Thymus (tissue), 11 donors: ENCODE data around the gene SPINT2. TPM values are rescaled to one million over a fixed set of nuclear protein-coding genes. Genes with fewer than 3 reads are reported as not detected.

Experiments used
- DNase-seq, 9 donors: peaks; one replicate each; pipeline ENCODE4 v3.0.0-alpha.2; 2013; ENCODE audit warnings: low spot score in 9 of 9, low read depth in 6 of 9, missing footprints in 1 of 9
- H3K27ac ChIP-seq, 2 donors: one replicate each; pipeline ENCODE4 v1.5.1; 2013; ENCODE audit warnings: control low read depth in 1 of 2, low read depth in 1 of 2, low read length in 1 of 2, mild to moderate bottlenecking in 1 of 2, moderate library complexity in 1 of 2
- H3K27me3 ChIP-seq, 2 donors: one replicate each; pipeline ENCODE4 v1.5.1; 2013; ENCODE audit warnings: low read length in 1 of 2; ENCODE audit not compliant: control insufficient read depth in 2 of 2, insufficient read depth in 1 of 2
- H3K36me3 ChIP-seq, 2 donors: one replicate each; pipeline ENCODE4 v1.5.1; 2013; ENCODE audit warnings: low read length in 1 of 2, mild to moderate bottlenecking in 1 of 2, moderate library complexity in 1 of 2; ENCODE audit not compliant: control insufficient read depth in 2 of 2, insufficient read depth in 2 of 2
- H3K4me1 ChIP-seq, 2 donors: one replicate each; pipeline ENCODE4 v1.5.1; 2013; ENCODE audit warnings: low read length in 2 of 2; ENCODE audit not compliant: control insufficient read depth in 2 of 2, insufficient read depth in 2 of 2
- H3K4me3 ChIP-seq, 2 donors: one replicate each; pipeline ENCODE4 v1.5.1; 2013; ENCODE audit warnings: low read length in 2 of 2, control low read depth in 1 of 2, mild to moderate bottlenecking in 1 of 2
- H3K9me3 ChIP-seq, 2 donors: one replicate each; pipeline ENCODE4 v1.5.1; 2013; ENCODE audit warnings: low read length in 1 of 2, mild to moderate bottlenecking in 1 of 2; ENCODE audit not compliant: control insufficient read depth in 2 of 2, insufficient read depth in 1 of 2
- WGBS: extraction: QIAGEN DNeasy Blood & Tissue Kit; methylation state at CpG from one replicate; pipeline ENCODE4 v1.1.7; 2013; 5-methylcytosine and 5-hydroxymethylcytosine counted together
- polyA plus RNA-seq: library from polyadenylated mRNA; stranded (reverse); fragments of 200-250 nt; gene quantifications from one replicate; pipeline ENCODE4 v1.2.3, GENCODE V29; 2013
- total RNA-seq: library from RNA; stranded (reverse); fragments of 120-200 nt; gene quantifications from one replicate; pipeline ENCODE4 v1.2.4, GENCODE V29; 2013
- donor health status: healthy.

The SPINT2 gene
- total and polyA plus RNA-seq, 2 donors = 107 to 253 TPM

GRCh38 chr19:38273499-38273898, 9.1 kb downstream of the SPINT2 start:
- 95% methylated on average over 2 of the region's 2 CpGs for WGBS
- H3K36me3 ChIP-seq = no peaks in the 10 kb centered on the region
- no peak for DNase-seq
- H3K9me3 ChIP-seq = no peaks in the 10 kb centered on the region
- H3K4me3 ChIP-seq = no peak overlapping the region
- H3K4me1 ChIP-seq = peaks cover 0 to 4% of the 10 kb centered on the region in 2 donors
- H3K27ac ChIP-seq = no peak overlapping the region
- no peaks in the 10 kb centered on the region for H3K27me3 ChIP-seq

GRCh38 chr19:38274739-38275138, 10.4 kb downstream of the SPINT2 start:
- H3K4me3 ChIP-seq = no peak overlapping the region
- no peak for DNase-seq
- WGBS = 92% methylated on average over 9 of the region's 9 CpGs
- no peaks in the 10 kb centered on the region for H3K36me3 ChIP-seq
- H3K9me3 ChIP-seq = no peaks in the 10 kb centered on the region
- peaks cover 0 to 4% of the 10 kb centered on the region in 2 donors for H3K4me1 ChIP-seq
- H3K27ac ChIP-seq = no peak overlapping the region
- H3K27me3 ChIP-seq = no peaks in the 10 kb centered on the region

- Histone ChIP-seq H3K36me3 (no peaks in the 10 kb centered on the region), H3K4me1 (peaks cover 0 to 3% of the 10 kb centered on the region in 2 donors)
These were observed 12.7 kb downstream of the SPINT2 start for GRCh38 chr19:38276942-38277517.

DNA sequence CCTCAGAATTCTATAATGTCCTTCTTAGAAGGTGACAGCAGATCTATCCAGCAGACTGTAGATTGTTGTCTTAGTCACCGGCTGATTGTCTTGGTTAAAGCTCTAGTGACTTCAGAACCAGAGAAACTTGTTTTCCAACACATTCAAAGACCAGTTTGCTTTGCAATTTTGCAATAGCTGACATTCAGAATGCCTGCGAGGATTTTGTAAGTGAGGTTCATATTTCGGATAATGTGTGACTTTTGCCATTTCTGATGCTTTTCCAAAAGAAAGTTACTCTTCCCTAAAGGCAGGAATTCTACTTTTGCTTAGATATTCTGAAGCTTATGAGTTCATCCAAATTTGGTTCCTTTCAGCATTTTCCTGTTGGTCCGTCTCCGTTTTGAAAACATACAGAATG, 13.2 kb downstream of the SPINT2 start:
- Histone ChIP-seq H3K36me3 (no peaks in the 10 kb centered on the region), H3K9me3 (no peaks in the 10 kb centered on the region), H3K27me3 (no peaks in the 10 kb centered on the region), H3K4me3 (no peak overlapping the region), H3K4me1 (peaks cover 0 to 8% of the 10 kb centered on the region in 2 donors), H3K27ac (no peak overlapping the region)
- WGBS = 91% methylated on average over 5 of the region's 5 CpGs
- DNase-seq = no peak

More at GRCh38 chr19:38276942-38277517, 12.7 kb downstream of the SPINT2 start:
- WGBS = 95% methylated on average over 7 of the region's 7 CpGs
- no peak overlapping the region for H3K4me3 ChIP-seq
- H3K27ac ChIP-seq = no peak overlapping the region
- H3K9me3 ChIP-seq = no peaks in the 10 kb centered on the region
- H3K27me3 ChIP-seq = no peaks in the 10 kb centered on the region
- DNase-seq = no peak

DNA sequence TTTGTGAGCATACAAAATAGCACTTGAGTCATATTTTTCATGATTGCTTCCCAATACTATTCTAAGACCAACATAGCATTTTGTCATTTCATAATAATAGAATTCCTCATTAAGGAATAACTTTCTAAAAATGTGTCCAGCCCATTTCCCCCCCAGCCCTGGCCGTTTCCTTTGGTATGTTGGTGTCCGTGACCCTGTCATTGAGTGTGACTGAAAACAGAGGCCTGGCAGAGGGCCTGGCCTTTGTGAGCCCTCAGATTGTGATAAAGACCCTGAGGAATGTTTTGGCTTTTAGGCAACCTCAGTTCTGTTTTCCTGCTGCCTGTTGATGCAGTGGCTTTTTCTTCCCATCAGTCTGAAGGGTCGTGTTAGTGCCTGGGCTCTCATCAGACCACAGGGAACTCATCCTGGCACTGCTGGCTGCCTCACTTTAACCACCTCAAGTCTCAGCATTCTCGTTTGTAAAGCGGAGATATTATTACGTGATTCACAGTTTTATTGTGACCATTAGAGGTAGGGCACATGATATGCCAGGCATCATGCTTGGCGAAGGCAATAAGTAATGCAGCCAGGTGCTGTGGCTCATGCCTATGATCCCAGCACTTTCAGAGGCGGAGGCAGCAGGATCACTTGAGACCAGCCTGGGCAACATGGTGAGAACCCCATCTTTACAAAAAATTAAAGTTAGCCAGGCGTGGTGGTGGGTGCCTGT, 13.8 kb downstream of the SPINT2 start:
- 93% methylated on average over 9 of the region's 9 CpGs for WGBS
- no peaks in the 10 kb centered on the region for H3K9me3 ChIP-seq
- no peaks in the 10 kb centered on the region for H3K27me3 ChIP-seq
- peaks cover 0 to 12% of the 10 kb centered on the region in 2 donors for H3K4me1 ChIP-seq
- H3K27ac ChIP-seq = peak overlapping the region in 1 of 2 donors; percentile 64
- DNase-seq = no peak
- H3K4me3 ChIP-seq = no peak overlapping the region
- no peaks in the 10 kb centered on the region for H3K36me3 ChIP-seq

DNA sequence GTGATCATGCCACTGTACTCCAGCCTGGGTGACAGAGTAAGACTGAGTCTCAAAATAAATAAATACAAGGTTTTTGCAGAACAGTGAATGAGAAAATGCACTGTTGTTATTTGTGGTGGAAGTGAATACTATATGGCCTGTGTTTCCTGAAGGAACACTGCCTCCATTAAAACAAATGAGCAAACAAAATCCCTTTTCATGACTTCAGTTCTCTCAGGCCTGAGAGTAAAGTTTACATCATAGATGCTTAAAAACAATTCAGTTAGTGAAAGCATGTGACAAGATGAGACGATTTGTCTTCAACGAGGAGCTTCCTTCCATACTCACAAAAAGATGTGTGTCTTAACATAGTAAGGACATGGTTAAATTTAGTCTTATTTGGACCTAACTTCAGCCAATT, 14.4 kb downstream of the SPINT2 start:
- H3K9me3 ChIP-seq = no peaks in the 10 kb centered on the region
- H3K36me3 ChIP-seq = no peaks in the 10 kb centered on the region
- WGBS = 96% methylated on average over 2 of the region's 2 CpGs
- DNase-seq = no peak
- peaks cover 0 to 12% of the 10 kb centered on the region in 2 donors for H3K4me1 ChIP-seq
- no peak overlapping the region for H3K4me3 ChIP-seq
- H3K27ac ChIP-seq = no peak overlapping the region
- H3K27me3 ChIP-seq = no peaks in the 10 kb centered on the region

DNA sequence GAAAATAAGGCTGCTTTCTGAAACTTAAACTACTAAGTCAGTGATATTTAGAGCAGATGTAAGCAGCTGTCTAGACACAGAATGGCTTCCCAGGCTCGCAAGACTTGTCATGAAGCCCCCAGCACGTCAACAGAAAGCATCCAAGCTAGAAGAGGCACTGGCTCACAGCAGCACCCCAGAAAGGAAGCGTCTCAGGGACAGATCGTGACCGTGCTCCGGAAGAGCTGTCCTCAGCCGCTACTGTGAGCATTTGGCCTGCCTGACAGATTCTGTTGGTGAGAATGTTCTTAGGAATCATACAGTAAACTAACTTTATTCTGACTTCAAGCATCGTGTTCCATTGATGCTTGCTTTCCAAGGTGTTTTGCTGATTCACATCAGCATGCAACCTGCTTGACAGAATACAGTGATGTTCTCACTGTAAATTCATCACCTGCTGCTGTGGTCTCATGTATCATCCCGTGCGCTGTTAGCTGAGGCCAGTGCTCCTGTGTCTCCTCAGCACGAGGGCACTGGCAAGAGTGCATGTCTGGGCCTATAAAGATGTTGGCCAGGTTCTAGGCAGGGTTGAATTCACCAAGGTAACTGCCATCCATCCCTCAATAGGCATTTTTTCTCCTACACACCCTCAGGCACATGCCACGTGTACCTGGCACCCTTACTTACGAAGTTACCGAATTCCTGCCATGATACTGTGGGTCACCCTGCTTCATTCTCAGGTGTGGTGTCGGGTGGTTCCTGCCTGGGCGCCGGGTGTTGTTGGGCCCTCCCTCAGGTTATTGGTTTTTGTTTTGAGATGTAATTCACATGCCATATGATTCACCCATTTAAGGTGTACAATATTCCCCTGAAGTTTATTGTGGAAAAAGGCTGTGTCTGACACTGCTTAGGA, 15.9 kb downstream of the SPINT2 start:
- H3K9me3 ChIP-seq = no peaks in the 10 kb centered on the region
- H3K27ac ChIP-seq = no peak overlapping the region
- peaks cover 0 to 2% of the 10 kb centered on the region in 2 donors for H3K36me3 ChIP-seq
- peaks cover 0 to 12% of the 10 kb centered on the region in 2 donors for H3K4me1 ChIP-seq
- H3K4me3 ChIP-seq = no peak overlapping the region
- DNase-seq = no peak
- WGBS = 94% methylated on average over 17 of the region's 17 CpGs
- no peaks in the 10 kb centered on the region for H3K27me3 ChIP-seq

DNA sequence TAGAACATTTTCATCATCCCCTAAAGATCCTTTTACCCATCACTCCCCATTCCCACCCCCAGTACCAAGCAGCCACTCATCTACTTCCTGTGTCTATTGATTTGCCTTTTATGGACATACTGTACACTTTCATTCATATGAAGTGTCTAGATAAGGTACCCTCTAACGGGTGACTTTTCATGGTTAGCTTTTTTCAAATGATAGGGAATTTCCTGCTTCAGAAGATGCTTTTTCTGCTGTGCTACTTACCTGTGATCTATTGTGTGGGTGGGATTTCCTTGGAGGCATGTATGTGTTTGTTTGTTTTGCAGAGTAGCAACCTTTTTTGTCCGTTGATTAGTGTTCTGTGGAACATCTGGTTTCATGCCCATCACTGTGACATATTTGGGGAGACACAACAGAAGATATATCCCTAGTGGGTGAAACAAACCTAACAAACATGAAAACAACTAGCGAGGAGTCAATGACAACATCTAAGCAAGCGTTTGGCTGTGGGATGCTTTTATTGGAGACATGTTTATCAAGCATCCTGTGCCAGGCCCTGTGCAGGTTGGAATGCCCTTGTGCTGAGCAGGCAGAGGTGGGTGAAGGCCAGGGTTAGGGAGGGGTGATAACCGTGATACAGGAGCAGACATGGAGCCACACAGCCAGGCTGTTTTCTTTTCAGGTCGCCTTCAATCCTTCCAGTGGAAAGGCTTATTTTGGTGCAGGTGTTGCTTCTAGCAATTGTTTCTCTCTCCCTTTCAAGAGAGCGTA, 17.6 kb downstream of the SPINT2 start:
- DNase-seq = peak in 1 of 9 donors; percentile 37
- WGBS = 79% methylated on average over 7 of the region's 7 CpGs
- Histone ChIP-seq H3K27ac (peak overlapping the region in 1 of 2 donors; percentile 57), H3K9me3 (no peaks in the 10 kb centered on the region), H3K4me1 (peaks cover 0 to 12% of the 10 kb centered on the region in 2 donors), H3K36me3 (peaks cover 0 to 2% of the 10 kb centered on the region in 2 donors), H3K4me3 (no peak overlapping the region), H3K27me3 (no peaks in the 10 kb centered on the region)
